GM12892 (cell line): ENCODE measurements around the gene RIPPLY1.

Experiments used
- POLR2A ChIP-seq: IDR thresholded peaks from 2 replicates; pipeline ENCODE4 v1.6.1; 2011; ENCODE audit warnings: low read depth, low read length, control low read depth
- POLR2AphosphoS5 ChIP-seq: IDR thresholded peaks from 2 replicates; pipeline ENCODE4 v1.6.1; 2011; ENCODE audit warnings: low read depth, low read length, control low read depth
- TAF1 ChIP-seq: IDR thresholded peaks from 2 replicates; pipeline ENCODE4 v1.6.1; 2011; ENCODE audit warnings: low read depth, mild to moderate bottlenecking, control low read depth, low read length, borderline replicate concordance

DNA sequence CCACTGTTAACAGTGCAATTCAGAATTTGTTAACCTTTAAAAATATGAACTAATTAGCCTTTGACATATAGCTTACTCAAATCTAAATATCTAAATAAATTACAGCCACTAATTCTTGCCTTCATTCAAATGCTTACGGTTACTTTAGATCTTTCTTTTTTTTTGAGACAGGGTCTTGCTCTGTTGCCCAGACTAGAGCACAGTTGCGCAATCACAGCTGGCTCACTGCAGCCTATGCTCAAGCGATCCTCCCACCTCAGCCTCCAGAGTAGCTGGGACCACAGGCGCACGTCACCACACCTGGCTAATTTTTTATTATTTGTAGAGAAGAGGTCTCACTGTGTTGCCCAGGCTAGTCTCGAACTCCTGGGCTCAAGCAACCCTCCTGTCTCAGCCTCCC lies 48.1 kb upstream of the RIPPLY1 start:
- no peak for TF ChIP-seq TAF1
- no peak for TF ChIP-seq POLR2A
- no peak for TF ChIP-seq POLR2AphosphoS5
